ENCODE measurements around the gene CDX1.

CDX1 gene

DNA sequence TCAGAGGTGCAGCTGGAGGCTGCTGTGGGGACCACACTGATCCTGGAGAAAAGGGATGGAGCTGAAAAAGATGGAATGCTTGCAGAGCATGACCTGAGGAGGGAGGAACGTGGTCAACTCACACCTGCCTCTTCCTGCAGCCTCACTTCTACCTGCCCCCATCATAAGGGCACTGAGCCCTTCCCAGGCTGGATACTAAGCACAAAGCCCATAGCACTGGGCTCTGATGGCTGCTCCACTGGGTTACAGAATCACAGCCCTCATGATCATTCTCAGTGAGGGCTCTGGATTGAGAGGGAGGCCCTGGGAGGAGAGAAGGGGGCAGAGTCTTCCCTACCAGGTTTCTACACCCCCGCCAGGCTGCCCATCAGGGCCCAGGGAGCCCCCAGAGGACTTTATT, 17.4 kb downstream of the CDX1 start:
- no peak for DNase-seq

DNA sequence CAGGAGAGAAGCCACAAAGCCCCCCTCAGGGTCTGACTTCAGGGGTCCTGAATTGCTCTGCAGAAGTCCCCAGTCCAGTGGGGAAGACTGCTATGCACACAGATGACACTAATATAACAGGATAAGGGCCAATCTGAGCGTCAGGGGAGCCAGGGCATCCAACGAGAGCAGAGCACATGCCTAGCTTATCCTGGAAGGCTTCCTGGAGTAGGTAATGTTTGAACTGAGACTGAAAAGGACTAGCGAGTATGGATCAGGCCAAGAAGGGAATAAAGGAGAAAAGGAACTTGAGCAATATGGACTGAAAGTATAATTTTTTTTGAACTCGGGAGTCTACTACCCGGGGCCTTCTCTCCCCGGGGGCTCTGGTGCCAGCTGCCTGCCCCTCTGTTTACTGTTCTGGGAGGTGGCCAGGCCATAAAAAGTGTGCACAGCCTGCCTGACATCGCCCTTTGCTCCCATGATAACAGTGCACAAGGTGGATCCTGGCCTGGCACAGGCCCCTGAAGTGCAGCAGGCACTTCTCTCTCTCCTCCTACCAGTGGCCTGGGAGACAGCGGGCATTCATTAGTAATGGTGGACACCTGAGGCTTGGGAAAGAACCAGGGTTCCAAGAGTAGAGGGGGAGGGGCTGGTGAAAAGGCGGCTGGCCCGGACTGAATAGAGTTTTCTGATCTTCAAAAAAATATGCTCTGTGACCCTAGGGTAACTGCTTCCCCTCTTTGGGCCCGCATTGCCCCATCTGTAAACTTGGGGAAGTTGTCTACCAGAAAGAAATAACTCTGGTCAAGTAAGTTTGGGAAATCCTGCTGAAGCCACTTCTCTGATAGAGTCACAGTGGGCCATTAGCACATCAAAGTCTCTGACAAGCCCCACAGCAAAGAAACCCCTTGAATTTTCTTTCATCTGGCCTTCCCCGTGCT, 18.7 kb downstream of the CDX1 start:
- no peak for DNase-seq

DNA sequence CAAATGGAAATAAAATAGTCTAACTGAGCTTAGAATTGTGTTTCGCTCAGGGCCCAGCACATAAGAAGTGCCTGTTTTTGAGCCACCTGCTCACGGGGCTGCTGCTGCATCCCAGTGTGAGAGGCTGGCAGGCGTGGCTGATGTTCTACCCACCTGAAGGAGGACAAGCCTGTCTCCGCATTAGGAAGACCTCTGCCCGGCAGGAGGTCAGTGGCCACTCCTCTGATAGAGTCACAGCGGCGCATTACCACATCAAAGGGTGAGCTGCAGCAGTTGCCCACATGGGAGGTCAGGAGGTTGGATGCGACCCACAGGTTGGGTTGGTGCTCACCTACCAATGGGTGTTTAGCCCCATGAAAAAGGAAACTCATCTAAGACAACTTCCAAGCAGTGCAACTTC, 19.6 kb downstream of the CDX1 start:
- DNase-seq, result no peak

DNA sequence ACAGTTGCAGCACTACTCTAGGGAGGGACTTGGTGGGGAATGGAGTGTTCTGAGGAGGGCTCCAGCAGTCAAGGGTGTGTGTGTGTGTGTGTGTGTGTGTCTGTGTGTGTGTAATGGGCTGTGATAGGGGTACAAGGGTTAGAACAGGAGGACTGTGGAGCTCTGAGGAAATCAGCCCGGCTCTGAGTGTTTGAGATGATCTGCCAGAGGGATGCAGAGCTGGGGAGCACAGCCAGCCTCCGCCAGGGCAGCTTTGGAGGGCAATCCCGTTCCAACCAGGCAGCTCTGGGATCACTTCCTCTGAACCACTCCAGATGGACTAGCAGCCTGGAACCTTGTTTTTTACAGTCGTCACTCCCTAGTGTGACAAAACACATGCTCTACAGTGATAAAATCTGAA, 20.3 kb downstream of the CDX1 start:
- peak in 1 of 14 donors; percentile 91 for DNase-seq

DNA sequence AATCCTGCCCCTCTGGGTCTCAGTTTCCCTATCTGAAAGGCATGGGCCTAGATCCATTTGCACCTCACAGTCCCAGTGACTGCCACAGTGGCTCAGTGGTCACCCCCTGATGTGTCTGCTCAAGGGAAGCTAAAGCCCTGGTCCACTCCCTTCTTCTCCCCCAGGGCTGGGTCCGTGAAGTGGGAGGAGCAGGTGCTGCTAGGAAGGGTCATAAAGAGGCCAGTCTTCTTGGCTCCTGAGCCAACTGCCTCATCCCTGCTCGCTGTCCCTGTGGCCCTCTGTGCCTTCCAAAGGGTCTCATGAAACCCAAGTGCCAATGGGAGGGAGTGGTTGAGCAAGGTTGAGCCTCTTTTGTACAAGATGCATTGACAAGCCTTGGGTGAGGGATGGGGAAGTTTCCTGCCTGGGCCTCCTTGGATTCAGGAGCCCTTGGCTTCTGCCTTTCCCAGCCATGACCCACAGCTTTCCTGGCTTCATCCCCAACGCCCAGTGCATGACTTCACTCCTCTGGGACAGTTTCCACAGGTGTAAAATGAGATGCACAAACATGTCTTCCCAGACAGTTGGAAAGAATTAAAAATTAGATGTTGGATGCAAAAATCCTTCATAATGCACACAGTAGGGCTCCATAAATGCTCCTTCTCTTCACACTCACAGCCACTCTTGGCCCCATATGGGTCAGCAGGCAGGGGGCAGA, 21.7 kb downstream of the CDX1 start:
- DNase-seq, result no peak

DNA sequence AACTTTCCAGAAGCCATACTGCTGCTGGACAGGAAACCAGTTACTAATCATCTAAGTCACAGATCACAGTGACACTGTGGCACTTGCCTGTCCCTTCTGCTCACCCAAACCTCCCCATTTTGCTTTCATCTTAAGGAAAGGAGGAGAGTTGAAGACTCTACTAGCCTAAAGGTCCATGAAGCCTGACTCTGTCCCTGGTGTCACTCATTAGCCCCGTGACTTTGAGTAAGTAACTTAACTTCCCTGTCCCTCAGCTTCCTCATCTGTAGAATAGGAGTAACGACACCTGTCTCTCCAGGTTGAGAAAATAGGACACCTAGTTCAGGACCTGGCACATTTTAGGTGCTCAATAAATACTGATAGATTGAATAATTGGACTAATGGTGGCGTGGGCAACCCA, 22.7 kb downstream of the CDX1 start:
- peak in 1 of 14 donors; percentile 22 for DNase-seq

DNA sequence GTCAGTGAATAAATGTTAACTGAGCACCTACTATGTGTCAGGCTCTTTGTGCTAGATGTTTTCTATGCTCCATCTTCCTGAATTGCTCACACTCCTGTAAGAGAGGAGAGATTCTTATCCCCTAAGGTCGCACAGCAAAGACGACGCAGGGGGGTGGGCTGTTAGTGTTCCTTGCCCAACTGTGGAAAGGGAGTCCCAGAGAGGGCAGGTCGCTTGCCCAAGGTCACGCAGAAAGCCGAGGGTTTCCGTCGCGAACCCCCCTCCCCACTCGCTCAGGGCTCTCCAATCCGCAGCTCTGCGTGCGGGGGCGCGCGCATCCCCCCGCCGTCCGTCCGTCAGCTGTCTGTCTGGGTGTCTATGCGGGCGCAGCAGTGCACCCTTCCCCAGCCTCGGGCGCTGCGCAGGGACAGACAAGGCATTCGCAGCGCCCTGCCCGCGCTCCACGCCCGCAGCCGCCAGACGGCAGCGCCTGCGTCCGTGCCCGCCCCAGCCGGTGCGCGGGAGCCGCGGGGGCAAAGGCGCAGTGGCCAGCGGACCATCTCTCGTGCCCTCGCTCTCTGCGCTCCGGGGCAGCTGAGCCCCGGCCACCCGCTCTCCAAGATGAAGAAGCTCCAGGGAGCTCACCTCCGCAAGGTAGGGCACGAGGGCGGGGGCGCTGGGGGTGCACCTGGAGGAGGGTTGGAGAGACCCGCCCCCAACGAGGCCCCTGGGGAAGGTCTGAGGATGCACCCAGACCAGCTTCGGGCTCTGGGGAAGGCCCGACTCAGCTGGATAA, 23.3 kb downstream of the CDX1 start, which contains the start of gene SLC6A7:
Gene SLC6A7, plus strand, starts transcription at position 335 of the 775 bp plus-strand sequence. Its CDS starts 266 bp downstream, at position 601.
- peak in 1 of 14 donors; percentile 37 for DNase-seq

DNA sequence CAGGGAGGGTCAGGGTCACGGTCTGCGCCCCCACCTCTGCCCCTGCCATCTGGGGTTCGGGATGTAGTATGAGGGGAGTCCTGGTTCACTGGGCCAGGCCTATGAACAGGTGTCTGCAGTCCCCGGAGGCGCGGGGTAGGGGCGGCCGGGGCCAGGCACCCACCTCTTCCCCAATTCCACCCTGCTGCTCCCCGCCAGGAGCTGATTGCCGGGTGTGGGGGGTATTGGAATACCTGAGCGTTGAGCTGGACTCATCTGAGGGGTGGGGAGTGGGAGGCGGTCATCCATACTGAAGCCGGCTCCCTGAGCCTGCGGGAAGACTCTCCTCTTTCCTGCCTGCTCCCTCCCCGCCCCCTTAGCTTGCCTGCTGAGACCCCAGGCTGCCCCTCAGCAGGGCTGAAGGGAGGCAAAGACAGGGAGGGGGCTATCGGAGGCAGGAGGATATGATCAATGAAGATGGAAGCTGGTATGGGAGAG, 24.0 kb downstream of the CDX1 start:
- DNase-seq, result peak in 1 of 14 donors; percentile 37

DNA sequence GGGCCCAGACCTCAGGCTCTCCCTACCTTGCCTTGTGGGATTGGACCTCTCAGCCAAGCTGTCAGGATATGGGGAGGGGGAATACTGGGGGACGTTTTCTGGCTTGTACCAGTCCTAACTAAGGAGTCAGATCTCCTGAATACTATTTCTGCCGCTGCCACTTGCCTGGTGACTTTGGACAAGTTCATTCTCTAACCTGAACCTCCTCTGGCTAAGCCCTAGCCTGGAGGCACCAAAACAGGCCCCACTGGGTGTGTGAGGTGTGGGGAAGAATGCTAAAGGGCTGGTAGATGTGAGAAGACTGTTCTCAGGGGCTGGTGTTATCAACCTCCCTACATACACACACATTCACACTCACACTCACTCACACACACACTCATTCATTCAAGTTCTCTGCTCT, 24.4 kb downstream of the CDX1 start:
- peak in 1 of 14 donors; percentile 40 for DNase-seq

DNA sequence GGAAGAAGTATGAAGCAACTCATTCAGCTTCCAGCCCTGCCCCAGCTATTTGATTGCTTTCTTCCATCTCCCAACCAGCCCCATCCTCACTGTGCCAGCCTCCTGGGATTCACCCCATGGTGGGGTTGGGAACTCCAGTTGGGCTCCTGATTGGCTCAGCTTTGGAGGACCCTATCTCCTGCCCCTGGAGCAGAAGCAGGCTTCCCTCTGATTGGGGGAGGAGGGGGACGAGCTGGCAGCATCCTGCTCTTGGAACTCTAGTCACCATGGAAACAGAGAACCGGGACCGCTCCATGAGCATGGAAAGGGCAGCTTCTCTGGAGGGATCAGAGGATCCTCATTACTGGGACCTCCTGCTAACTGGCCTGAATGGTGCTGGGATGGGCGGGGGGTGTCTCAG, 25.9 kb downstream of the CDX1 start:
- DNase-seq, result peak in 1 of 14 donors; percentile 69

DNA sequence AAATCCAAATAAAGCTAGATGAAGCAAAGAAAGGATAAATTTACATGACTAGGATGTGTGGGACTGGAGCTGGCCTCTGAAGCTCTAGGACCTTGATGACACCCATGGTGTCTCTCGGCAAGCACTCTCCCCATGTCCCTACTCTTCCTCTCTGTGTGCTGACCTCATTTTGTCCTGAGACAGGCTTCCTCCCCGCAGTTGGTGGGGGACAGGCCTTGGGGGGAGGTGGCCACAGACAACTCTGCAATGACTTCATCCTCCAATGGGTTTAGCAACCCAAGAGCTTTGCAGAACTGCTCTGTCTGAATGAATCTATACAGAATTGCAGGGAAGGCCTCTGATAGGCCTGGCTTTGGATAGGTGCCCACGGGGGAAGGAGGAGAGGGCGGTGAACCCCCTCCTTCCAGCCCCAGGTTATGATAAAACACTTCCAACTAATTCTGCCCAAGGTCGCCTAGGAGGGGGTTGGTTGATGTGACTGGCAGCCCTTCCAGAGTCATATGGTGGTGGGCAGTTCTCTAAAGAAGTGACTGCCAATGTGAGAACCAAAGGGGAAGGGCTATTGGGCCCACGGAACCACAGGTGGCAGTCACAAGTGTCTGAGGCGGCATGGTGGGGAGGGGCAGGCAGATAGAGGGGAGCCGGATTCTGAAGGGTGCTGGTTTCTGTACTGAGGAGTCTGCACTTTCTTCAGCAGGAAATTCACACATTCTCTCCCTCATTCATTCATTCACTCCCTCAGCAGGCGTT, 29.3 kb downstream of the CDX1 start:
- no peak for DNase-seq

DNA sequence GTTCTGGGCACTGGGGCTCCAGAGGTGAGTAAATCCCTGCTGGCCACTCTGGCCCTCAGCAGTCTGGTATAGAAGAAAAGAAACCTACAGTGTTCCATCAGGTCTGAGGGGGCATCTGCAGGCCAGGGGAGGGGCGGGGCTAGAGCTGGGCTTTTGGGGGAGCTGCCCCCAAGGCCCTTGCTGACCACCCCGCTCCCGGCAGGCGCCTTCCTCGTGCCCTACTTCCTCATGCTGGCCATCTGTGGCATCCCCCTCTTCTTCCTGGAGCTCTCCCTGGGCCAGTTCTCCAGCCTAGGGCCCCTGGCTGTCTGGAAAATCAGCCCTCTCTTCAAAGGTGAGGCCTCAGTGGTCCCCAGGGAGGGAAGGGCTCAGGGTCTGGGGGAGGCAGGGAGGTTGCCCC, 29.9 kb downstream of the CDX1 start:
- DNase-seq, result no peak

DNA sequence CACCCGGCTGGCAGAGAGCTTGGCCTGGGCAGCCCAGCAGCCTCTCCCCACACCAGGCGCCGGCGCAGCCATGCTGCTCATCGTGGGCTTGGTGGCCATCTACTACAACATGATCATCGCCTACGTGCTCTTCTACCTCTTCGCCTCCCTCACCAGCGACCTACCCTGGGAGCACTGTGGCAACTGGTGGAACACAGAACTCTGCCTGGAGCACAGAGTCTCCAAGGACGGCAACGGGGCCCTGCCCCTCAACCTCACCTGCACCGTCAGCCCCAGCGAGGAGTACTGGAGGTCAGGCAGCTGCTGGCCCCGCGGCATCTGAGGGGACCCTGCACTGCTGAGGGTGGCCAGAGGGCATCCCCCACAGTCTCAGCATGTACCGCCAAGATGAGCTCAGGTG, 30.4 kb downstream of the CDX1 start:
- no peak for DNase-seq

DNA sequence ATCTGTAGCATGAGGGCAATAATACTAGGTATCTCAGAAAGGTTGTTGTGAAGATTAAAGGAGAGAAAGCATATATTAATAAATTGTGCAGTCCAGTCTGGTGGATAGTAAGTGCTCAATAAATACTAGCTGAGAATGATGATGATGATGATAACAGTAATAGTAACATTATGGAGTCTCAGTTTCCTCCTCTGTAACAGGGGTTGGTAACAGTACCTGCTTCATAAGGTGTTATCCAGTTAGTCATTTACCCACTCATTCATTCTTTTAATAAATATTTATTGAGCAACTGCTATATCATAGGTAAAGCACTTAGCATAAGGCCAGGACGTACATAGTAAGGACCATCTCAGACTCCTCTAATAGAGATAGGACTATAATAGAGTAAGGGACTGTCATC, 30.9 kb downstream of the CDX1 start:
- no peak for DNase-seq

DNA sequence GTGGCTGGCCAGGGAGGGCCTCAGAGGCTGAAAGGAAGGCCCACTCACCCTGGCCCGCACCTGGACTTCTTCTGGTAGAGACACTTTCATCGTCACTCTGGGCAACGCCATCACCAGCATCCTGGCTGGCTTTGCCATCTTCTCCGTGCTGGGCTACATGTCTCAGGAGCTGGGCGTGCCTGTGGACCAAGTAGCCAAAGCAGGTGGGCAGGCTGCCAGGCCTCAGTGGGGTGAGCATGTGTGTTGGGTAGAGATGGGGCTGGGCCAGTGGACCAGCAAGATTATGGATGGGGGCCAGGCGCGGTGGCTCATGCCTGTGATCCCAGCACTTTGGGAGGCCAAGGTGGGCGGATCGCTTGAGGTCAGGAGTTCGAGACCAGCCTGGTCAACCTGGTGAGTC, 35.9 kb downstream of the CDX1 start:
- DNase-seq, result peak in 1 of 14 donors; percentile 65

DNA sequence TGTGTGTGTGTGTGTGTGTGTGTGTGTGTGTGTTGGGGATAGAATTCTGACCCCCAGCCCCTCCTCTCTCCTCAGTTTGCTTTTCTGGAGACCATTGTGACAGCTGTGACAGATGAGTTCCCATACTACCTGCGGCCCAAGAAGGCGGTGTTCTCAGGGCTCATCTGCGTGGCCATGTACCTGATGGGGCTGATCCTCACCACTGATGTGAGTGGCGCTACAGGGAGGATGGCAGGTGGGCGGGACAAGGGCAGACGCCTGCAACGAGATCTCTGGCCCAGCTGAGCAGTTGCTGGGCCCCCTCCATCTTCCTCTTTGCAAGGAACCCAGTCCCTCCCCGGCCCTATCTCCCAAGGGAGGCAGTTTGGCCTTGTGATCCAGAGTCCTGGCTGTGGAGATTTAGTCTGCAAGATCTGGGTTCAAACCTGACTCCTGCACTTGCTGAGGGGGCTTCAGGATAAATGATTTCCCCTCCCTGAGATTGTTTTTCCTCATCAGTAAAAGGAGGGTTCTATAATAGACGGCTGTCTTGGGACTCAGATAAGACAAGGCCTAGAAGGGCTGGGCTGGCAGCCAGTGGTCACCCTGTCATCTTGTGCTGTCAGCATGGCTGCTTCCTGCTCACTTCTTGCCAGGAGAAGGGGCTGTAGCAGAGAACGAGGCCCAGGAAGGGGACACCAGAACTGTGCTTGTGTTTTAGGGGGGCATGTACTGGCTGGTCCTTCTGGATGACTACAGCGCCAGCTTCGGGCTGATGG, 37.4 kb downstream of the CDX1 start:
- DNase-seq, result no peak

DNA sequence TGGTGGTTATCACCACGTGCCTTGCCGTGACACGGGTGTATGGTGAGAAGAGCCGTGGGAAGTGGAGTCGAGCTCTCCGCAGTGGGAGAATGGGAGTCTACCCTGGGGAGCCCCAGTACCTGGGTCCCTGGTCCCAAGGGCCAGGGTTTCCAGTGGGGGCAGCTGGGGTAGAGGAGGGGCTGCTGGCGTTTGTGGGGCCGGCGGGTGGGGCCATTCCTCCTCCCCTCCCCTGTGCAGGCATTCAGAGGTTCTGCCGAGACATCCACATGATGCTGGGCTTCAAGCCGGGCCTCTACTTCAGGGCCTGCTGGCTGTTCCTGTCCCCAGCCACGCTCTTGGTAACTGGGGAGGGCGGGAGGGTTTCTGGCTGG, 38.0 kb downstream of the CDX1 start:
- no peak for DNase-seq

DNA sequence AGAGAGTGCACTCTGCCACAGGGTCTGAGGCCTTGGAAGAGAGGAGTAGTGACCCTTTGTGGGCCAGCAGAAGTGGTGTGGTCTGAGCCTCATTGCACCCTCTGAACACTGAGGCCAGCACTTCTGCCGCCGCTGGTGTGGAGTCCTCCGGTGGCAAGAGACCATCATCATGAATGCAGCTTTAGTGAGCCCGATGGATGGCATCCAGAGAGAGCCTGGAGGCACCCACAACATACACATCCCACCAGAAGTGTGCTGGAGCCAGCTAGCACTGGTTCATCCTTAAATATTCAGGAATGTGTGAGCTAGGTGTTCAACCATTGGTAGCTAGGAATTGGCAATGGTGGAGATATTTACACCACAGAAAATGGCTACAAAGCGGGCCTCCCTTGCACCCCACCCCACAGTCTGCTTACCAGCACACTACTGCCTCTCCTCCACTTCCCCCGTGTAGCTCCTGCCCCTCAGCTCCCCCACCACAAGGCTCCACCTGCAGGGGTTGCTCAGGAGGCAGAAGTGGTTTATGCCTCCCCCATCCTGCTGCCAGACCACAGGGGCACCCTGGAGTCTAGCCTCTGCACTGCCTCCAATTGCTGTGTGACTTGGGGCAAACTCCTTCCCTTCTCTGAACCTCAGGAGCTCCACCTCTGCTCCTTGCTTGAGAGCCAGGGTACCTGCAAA, 39.7 kb downstream of the CDX1 start:
- no peak for DNase-seq

DNA sequence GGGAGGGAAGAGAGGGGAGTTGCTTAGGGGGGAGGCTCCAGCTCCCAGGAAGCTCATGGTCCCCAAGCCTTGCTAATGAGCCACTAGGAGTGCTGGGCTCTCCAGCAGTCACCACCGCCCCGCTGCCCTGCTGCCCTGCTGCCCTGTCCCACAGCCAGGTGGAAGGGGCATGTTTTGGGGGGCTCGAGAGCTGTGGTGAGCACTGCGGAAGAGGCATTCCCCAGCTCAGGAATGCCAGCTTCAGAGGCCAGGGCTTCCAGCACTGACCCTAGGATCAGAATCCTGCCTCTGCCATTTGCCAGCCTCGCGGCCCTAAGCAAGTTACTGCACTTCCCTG, 40.2 kb downstream of the CDX1 start:
- DNase-seq, result no peak

DNA sequence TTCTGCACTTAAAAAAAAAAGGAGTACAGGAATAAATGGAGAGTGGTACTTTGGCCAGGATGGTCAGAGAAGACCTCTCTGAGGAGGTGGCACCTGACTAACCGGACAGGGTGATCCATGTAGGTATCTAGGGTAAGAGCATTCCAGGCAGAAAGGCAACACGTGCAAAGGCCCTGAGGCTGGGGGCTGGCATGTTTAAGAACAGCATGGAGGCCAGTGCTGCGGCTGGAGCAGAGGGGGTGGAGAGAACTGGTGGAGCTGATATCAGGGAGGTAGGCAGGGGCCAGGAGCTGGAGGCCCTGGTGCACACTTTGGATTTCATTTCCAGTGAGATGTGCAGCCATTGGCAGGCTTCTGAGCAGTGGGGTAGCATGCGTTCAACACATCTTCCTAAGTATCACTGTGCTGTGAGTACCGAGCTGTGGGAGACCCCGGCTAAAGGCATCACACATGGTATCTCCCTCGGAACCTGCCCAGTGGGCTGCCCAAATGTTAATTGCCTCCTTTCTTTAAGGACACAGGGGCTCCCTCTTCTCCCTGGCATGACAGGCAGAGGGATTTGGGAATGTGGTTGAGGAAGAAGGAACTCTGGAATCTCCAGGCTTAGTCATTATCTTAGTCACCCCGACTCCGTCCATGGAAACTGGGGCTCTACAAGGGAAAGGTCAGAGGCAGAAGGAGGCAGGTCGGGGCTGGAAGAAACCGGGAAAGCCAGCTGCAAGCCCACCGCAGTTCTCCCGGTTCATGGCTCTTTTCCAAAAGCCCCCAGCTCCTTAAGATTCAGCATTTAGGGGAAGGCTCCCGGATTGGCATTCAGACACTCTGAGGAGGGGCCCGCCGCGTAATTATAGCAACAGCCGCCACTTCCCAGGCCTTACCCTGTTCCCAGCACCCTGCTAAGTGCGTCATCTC, 41.9 kb downstream of the CDX1 start:
- no peak for DNase-seq

Data from C1 segment of cervical spinal cord (tissue), 14 donors.